WERI-Rb-1 (cell line): Measurements from ENCODE around the gene SLIT3.

ENCODE experiments used
- DNase-seq: peaks from one replicate; pipeline ENCODE4 v3.0.0-alpha.2; 2020
- H3K27ac ChIP-seq: fragments of 250-450 bp; sonication (Bioruptor Pico); 2 replicates; pipeline ENCODE4 v1.5.1; 2020; ENCODE audit warnings: mild to moderate bottlenecking, moderate library complexity
- H3K27me3 ChIP-seq: fragments of 250-450 bp; sonication (Bioruptor Pico); 2 replicates; pipeline ENCODE4 v1.5.1; 2021; ENCODE audit warnings: mild to moderate bottlenecking, low read depth, moderate library complexity; ENCODE audit not compliant: insufficient read depth, severe bottlenecking
- H3K36me3 ChIP-seq: fragments of 250-450 bp; sonication (Bioruptor Pico); 2 replicates; pipeline ENCODE4 v1.5.1; 2020; ENCODE audit warnings: mild to moderate bottlenecking, moderate library complexity
- H3K4me3 ChIP-seq: 2 replicates; pipeline ENCODE4 v1.5.1; 2011; ENCODE audit warnings: low read depth, mild to moderate bottlenecking, control low read depth, low read length
- H3K9me3 ChIP-seq: fragments of 250-450 bp; sonication (Bioruptor Pico); 2 replicates; pipeline ENCODE4 v1.5.1; 2021; ENCODE audit warnings: mild to moderate bottlenecking, moderate library complexity; ENCODE audit not compliant: severe bottlenecking
- TF ChIP-seq, protein P1 (sequence below): IDR thresholded peaks from 2 replicates; pipeline ENCODE4 v1.5.1; 2011; ENCODE audit warnings: low read depth, mild to moderate bottlenecking, control low read depth, inconsistent platforms, low read length

SLIT3 gene

GRCh38 chr5:169037466-169037865, 263.5 kb downstream of the SLIT3 start:
- no peak overlapping the region for H3K4me3 ChIP-seq
- peaks cover 59% of the 10 kb centered on the region for H3K27me3 ChIP-seq
- H3K36me3 ChIP-seq, result no peaks in the 10 kb centered on the region
- DNase-seq, result no peak
- no peak overlapping the region for H3K27ac ChIP-seq
- TF ChIP-seq, protein P1, sequence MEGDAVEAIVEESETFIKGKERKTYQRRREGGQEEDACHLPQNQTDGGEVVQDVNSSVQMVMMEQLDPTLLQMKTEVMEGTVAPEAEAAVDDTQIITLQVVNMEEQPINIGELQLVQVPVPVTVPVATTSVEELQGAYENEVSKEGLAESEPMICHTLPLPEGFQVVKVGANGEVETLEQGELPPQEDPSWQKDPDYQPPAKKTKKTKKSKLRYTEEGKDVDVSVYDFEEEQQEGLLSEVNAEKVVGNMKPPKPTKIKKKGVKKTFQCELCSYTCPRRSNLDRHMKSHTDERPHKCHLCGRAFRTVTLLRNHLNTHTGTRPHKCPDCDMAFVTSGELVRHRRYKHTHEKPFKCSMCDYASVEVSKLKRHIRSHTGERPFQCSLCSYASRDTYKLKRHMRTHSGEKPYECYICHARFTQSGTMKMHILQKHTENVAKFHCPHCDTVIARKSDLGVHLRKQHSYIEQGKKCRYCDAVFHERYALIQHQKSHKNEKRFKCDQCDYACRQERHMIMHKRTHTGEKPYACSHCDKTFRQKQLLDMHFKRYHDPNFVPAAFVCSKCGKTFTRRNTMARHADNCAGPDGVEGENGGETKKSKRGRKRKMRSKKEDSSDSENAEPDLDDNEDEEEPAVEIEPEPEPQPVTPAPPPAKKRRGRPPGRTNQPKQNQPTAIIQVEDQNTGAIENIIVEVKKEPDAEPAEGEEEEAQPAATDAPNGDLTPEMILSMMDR, result no peak
- no peaks in the 10 kb centered on the region for H3K9me3 ChIP-seq

GRCh38 chr5:169036079-169036805, 264.7 kb downstream of the SLIT3 start:
- peaks cover 50% of the 10 kb centered on the region for H3K27me3 ChIP-seq
- TF ChIP-seq, protein P1, result no peak
- no peak overlapping the region for H3K27ac ChIP-seq
- no peaks in the 10 kb centered on the region for H3K36me3 ChIP-seq
- DNase-seq, result no peak
- no peaks in the 10 kb centered on the region for H3K9me3 ChIP-seq
- no peak overlapping the region for H3K4me3 ChIP-seq

DNA sequence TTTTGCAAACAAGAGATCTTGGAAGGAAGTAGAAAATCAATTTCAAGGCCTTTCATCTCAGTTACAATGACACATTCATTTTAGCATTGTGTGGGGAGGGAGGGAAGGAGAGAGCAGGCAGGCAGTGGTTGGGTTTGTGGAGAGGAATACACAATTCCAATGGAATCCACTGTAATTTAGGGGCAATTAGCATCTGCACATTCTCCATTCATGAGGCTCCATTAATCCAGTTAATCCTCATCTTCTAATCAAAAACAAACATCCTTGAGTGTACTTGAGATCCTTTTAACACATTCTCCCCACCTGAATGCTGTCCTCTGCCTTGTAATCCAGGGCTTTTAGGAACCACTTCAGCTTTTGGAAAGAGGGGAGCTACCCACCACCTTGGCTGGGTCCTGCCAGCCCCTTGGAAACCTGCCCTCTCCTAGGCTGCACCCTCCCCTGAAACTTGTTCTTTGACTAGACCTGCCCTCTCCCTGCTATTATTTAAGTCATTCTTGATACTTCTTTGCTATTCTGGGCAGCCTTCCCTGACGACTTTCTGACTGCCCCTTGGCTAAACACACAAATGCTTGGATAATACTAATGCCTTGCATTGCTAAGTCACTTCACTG, 271.2 kb downstream of the SLIT3 start:
- Histone ChIP-seq H3K27ac (no peak overlapping the region), H3K9me3 (no peaks in the 10 kb centered on the region), H3K36me3 (no peaks in the 10 kb centered on the region), H3K27me3 (peaks cover 51% of the 10 kb centered on the region), H3K4me3 (no peak overlapping the region)
- DNase-seq, result no peak
- TF ChIP-seq, protein P1, result no peak

GRCh38 chr5:169029037-169029436, 271.9 kb downstream of the SLIT3 start:
- Histone ChIP-seq H3K27ac (no peak overlapping the region), H3K4me3 (no peak overlapping the region), H3K27me3 (peaks cover 58% of the 10 kb centered on the region), H3K36me3 (no peaks in the 10 kb centered on the region), H3K9me3 (no peaks in the 10 kb centered on the region)
- TF ChIP-seq, protein P1, result no peak
- no peak for DNase-seq

GRCh38 chr5:169027501-169028061, 273.4 kb downstream of the SLIT3 start:
- TF ChIP-seq, protein P1, result no peak
- no peak overlapping the region for H3K27ac ChIP-seq
- no peak overlapping the region for H3K4me3 ChIP-seq
- peaks cover 64% of the 10 kb centered on the region for H3K27me3 ChIP-seq
- no peak for DNase-seq
- H3K9me3 ChIP-seq, result no peaks in the 10 kb centered on the region
- no peaks in the 10 kb centered on the region for H3K36me3 ChIP-seq
